Measurements from ENCODE around the gene SBF2.

The SBF2 gene

GRCh38 chr11:9739123-9739900 lies 554.7 kb downstream of the SBF2 start:
- no peak for TF ChIP-seq REST (IDR thresholded peaks at IDR 0.05; ENCODE audit: insufficient read depth in 1 of 2, low read depth in 2 of 2, low read length in 2 of 2)
- no peak for TF ChIP-seq SIN3A (IDR thresholded peaks at IDR 0.05; ENCODE audit: borderline replicate concordance, insufficient read depth, low read length)
- no peak for TF ChIP-seq POLR2AphosphoS5 (IDR thresholded peaks at IDR 0.05; ENCODE audit: low read depth, low read length)
- TF ChIP-seq FOXP2 (optimal IDR thresholded peaks at IDR 0.05; ENCODE audit: borderline replicate concordance, extremely low read depth, extremely low read length, insufficient read depth): no peak
- TF ChIP-seq TAF1 (IDR thresholded peaks at IDR 0.05; ENCODE audit: borderline replicate concordance, insufficient read depth, low read length): no peak

- TF ChIP-seq POLR2AphosphoS5 (IDR thresholded peaks at IDR 0.05; ENCODE audit: low read depth, low read length) (no peak), REST (IDR thresholded peaks at IDR 0.05; ENCODE audit: insufficient read depth in 1 of 2, low read depth in 2 of 2, low read length in 2 of 2) (no peak)
Observed at GRCh38 chr11:9738707-9739106, 555.3 kb downstream of the SBF2 start.

- no peak for TF ChIP-seq POLR2AphosphoS5 (IDR thresholded peaks at IDR 0.05; ENCODE audit: low read depth, low read length)
- no peak for TF ChIP-seq TAF1 (IDR thresholded peaks at IDR 0.05; ENCODE audit: borderline replicate concordance, insufficient read depth, low read length)
- no peak for TF ChIP-seq FOXP2 (optimal IDR thresholded peaks at IDR 0.05; ENCODE audit: borderline replicate concordance, extremely low read depth, extremely low read length, insufficient read depth)
- TF ChIP-seq SIN3A (IDR thresholded peaks at IDR 0.05; ENCODE audit: borderline replicate concordance, insufficient read depth, low read length): no peak
- TF ChIP-seq REST (IDR thresholded peaks at IDR 0.05; ENCODE audit: insufficient read depth in 1 of 2, low read depth in 2 of 2, low read length in 2 of 2): no peak
Observed at GRCh38 chr11:9738116-9738515, 555.9 kb downstream of the SBF2 start.

- no peak for TF ChIP-seq FOXP2 (optimal IDR thresholded peaks at IDR 0.05; ENCODE audit: borderline replicate concordance, extremely low read depth, extremely low read length, insufficient read depth)
Observed at GRCh38 chr11:9736365-9736764, 557.7 kb downstream of the SBF2 start.

GRCh38 chr11:9735919-9736318 lies 558.1 kb downstream of the SBF2 start:
- TF ChIP-seq REST (IDR thresholded peaks at IDR 0.05; ENCODE audit: insufficient read depth in 1 of 2, low read depth in 2 of 2, low read length in 2 of 2) (no peak), TAF1 (IDR thresholded peaks at IDR 0.05; ENCODE audit: borderline replicate concordance, insufficient read depth, low read length) (no peak), FOXP2 (optimal IDR thresholded peaks at IDR 0.05; ENCODE audit: borderline replicate concordance, extremely low read depth, extremely low read length, insufficient read depth) (no peak), SIN3A (IDR thresholded peaks at IDR 0.05; ENCODE audit: borderline replicate concordance, insufficient read depth, low read length) (no peak), POLR2AphosphoS5 (IDR thresholded peaks at IDR 0.05; ENCODE audit: low read depth, low read length) (no peak)

Data from PFSK-1 (cell line).